ENCODE data around the gene PAK5. TPM values are rescaled to one million over a fixed set of nuclear protein-coding genes. Genes with fewer than 3 reads are reported as not detected.

PAK5 gene
- total and polyA plus RNA-seq, 2 experiments from 2014 or later: 0.57 to 1.1 TPM

DNA sequence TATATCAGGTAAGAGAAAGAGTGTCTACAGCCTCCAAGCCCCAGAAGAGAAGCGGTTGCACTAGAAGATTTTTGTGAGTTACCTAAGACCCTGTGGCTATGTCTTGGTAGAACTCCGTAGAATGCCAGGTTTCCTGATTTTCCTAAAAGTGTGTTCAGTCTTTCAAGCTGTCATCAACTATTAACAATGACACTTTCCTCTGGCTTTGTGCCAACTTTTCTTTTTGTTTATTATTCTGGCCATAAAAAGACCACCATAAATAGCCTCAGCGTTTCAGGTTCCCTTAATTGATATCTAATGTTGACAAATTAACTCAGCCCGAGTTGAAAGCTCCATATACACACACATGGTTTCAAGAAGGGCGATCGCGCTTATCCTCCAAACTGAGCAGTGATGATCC, 1.2 kb downstream of the PAK5 start:
- Histone ChIP-seq H3K27ac (ENCODE audit: low read depth) (no peak overlapping the region), H3K9me2 (ENCODE audit: insufficient read depth) (no peaks in the 10 kb centered on the region), H3K27me3 (ENCODE audit: insufficient read depth) (peaks cover 22% of the 10 kb centered on the region), H2AFZ (peak overlapping the region; percentile 99), H3K36me3 (ENCODE audit: insufficient read depth) (no peaks in the 10 kb centered on the region), H4K20me1 (replicated peaks; ENCODE audit: insufficient read depth) (no peaks in the 10 kb centered on the region; the same call in 1 of the 2 replicates), H3F3A (replicated peaks; ENCODE audit: low read depth) (no peaks in the 10 kb centered on the region; the same call in 1 of the 2 replicates), H3K4me1 (ENCODE audit: insufficient read depth) (peaks cover 13% of the 10 kb centered on the region; the same call in 1 of the 2 replicates), H3K4me2 (peak overlapping the region; percentile 96), H3K4me3 (peak overlapping the region; percentile 80), H3K79me2 (replicated peaks; ENCODE audit: insufficient read depth) (no peaks in the 10 kb centered on the region)
- Mint-ChIP-seq H3K27me3 (ENCODE audit: insufficient read depth, low read depth, poor library complexity) (peaks cover 11% of the 10 kb centered on the region), H3K27ac (no peak overlapping the region), H3K36me3 (ENCODE audit: low read depth) (no peaks in the 10 kb centered on the region), H3K4me3 (peak overlapping the region; percentile 78), H3K9me3 (no peaks in the 10 kb centered on the region), H3K4me1 (peaks cover 11% of the 10 kb centered on the region)
- no peak for DNase-seq (ENCODE audit: low spot score)
- TF ChIP-seq, protein P1, sequence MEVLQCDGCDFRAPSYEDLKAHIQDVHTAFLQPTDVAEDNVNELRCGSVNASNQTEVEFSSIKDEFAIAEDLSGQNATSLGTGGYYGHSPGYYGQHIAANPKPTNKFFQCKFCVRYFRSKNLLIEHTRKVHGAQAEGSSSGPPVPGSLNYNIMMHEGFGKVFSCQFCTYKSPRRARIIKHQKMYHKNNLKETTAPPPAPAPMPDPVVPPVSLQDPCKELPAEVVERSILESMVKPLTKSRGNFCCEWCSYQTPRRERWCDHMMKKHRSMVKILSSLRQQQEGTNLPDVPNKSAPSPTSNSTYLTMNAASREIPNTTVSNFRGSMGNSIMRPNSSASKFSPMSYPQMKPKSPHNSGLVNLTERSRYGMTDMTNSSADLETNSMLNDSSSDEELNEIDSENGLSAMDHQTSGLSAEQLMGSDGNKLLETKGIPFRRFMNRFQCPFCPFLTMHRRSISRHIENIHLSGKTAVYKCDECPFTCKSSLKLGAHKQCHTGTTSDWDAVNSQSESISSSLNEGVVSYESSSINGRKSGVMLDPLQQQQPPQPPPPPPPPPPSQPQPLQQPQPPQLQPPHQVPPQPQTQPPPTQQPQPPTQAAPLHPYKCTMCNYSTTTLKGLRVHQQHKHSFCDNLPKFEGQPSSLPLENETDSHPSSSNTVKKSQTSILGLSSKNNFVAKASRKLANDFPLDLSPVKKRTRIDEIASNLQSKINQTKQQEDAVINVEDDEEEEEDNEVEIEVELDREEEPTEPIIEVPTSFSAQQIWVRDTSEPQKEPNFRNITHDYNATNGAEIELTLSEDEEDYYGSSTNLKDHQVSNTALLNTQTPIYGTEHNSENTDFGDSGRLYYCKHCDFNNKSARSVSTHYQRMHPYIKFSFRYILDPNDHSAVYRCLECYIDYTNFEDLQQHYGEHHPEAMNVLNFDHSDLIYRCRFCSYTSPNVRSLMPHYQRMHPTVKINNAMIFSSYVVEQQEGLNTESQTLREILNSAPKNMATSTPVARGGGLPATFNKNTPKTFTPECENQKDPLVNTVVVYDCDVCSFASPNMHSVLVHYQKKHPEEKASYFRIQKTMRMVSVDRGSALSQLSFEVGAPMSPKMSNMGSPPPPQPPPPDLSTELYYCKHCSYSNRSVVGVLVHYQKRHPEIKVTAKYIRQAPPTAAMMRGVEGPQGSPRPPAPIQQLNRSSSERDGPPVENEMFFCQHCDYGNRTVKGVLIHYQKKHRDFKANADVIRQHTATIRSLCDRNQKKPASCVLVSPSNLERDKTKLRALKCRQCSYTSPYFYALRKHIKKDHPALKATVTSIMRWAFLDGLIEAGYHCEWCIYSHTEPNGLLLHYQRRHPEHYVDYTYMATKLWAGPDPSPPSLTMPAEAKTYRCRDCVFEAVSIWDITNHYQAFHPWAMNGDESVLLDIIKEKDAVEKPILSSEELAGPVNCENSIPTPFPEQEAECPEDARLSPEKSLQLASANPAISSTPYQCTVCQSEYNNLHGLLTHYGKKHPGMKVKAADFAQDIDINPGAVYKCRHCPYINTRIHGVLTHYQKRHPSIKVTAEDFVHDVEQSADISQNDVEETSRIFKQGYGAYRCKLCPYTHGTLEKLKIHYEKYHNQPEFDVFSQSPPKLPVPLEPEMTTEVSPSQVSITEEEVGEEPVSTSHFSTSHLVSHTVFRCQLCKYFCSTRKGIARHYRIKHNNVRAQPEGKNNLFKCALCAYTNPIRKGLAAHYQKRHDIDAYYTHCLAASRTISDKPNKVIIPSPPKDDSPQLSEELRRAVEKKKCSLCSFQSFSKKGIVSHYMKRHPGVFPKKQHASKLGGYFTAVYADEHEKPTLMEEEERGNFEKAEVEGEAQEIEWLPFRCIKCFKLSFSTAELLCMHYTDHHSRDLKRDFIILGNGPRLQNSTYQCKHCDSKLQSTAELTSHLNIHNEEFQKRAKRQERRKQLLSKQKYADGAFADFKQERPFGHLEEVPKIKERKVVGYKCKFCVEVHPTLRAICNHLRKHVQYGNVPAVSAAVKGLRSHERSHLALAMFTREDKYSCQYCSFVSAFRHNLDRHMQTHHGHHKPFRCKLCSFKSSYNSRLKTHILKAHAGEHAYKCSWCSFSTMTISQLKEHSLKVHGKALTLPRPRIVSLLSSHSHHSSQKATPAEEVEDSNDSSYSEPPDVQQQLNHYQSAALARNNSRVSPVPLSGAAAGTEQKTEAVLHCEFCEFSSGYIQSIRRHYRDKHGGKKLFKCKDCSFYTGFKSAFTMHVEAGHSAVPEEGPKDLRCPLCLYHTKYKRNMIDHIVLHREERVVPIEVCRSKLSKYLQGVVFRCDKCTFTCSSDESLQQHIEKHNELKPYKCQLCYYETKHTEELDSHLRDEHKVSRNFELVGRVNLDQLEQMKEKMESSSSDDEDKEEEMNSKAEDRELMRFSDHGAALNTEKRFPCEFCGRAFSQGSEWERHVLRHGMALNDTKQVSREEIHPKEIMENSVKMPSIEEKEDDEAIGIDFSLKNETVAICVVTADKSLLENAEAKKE (CRISPR knock-in tag; IDR thresholded peaks at IDR 0.05): no peak
- ATAC-seq: no peak

DNA sequence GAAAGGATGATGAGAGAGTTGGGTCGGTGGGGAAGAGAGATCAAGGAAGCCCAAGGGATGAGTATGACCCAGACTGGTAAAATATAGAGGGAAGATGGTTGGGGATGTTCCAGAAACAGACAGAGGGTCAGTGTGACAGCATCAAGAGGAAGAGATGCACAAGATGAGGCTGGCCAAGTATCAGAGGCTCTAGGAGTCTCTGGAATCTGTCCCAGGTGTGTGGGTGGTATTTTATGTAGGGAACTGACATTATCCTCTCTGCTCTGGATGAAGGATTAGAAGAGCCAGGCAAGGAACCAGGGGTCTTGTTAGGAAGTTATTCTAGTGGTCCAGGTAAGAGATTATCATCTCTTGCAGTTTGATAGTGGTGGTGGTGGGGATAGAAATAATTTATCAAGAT, 3.6 kb downstream of the PAK5 start:
- H3K27ac ChIP-seq (ENCODE audit: low read depth): no peak overlapping the region
- no peaks in the 10 kb centered on the region for H3K9me2 ChIP-seq (ENCODE audit: insufficient read depth)
- H3K4me1 ChIP-seq (ENCODE audit: insufficient read depth): peaks cover 13% of the 10 kb centered on the region; the same call in 1 of the 2 replicates
- no peaks in the 10 kb centered on the region; the same call in 1 of the 2 replicates for H3F3A ChIP-seq (replicated peaks; ENCODE audit: low read depth)
- Mint-ChIP-seq H3K27me3 (ENCODE audit: insufficient read depth, low read depth, poor library complexity) (peaks cover 11% of the 10 kb centered on the region), H3K4me3 (no peak overlapping the region), H3K4me1 (peaks cover 16% of the 10 kb centered on the region), H3K9me3 (no peaks in the 10 kb centered on the region), H3K27ac (no peak overlapping the region), H3K36me3 (ENCODE audit: low read depth) (no peaks in the 10 kb centered on the region)
- no peak overlapping the region for H3K4me3 ChIP-seq
- peaks cover 22% of the 10 kb centered on the region for H3K27me3 ChIP-seq (ENCODE audit: insufficient read depth)
- H3K36me3 ChIP-seq (ENCODE audit: insufficient read depth): no peaks in the 10 kb centered on the region
- no peak overlapping the region for H3K4me2 ChIP-seq
- H4K20me1 ChIP-seq (replicated peaks; ENCODE audit: insufficient read depth): no peaks in the 10 kb centered on the region; the same call in 1 of the 2 replicates
- no peaks in the 10 kb centered on the region for H3K79me2 ChIP-seq (replicated peaks; ENCODE audit: insufficient read depth)
- DNase-seq (ENCODE audit: low spot score) (no peak), ATAC-seq (no peak)
- H2AFZ ChIP-seq: no peak overlapping the region
- TF ChIP-seq NANOG (IDR thresholded peaks at IDR 0.05; ENCODE audit: borderline replicate concordance) (no peak), STAT1 (IDR thresholded peaks at IDR 0.05; ENCODE audit: unreplicated experiment) (no peak)
- TF ChIP-seq, protein P2, sequence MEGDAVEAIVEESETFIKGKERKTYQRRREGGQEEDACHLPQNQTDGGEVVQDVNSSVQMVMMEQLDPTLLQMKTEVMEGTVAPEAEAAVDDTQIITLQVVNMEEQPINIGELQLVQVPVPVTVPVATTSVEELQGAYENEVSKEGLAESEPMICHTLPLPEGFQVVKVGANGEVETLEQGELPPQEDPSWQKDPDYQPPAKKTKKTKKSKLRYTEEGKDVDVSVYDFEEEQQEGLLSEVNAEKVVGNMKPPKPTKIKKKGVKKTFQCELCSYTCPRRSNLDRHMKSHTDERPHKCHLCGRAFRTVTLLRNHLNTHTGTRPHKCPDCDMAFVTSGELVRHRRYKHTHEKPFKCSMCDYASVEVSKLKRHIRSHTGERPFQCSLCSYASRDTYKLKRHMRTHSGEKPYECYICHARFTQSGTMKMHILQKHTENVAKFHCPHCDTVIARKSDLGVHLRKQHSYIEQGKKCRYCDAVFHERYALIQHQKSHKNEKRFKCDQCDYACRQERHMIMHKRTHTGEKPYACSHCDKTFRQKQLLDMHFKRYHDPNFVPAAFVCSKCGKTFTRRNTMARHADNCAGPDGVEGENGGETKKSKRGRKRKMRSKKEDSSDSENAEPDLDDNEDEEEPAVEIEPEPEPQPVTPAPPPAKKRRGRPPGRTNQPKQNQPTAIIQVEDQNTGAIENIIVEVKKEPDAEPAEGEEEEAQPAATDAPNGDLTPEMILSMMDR (conservative IDR thresholded peaks at IDR 0.05; ENCODE audit: low read depth in 2 of 2): no peak
- TF ChIP-seq, protein P1 (CRISPR knock-in tag; IDR thresholded peaks at IDR 0.05): no peak
